GM19351 (cell line): Measurements from ENCODE around the gene BRIP1.
"Not testable (repeated sequence)": the region's sequence is repeated elsewhere in the genome, so short reads cannot be mapped to it uniquely, and the experiment has no call there.

Experiments
- ATAC-seq: cut with Tn5 transposase; IDR thresholded peaks from one replicate; pipeline ENCODE4 v1.9.1; 2021; ENCODE audit warnings: mild to moderate bottlenecking, moderate library complexity; ENCODE audit not compliant: unreplicated experiment

Gene BRIP1

GRCh38 chr17:61805399-61805798 is 57.9 kb downstream of the BRIP1 start:
- ATAC-seq: no peak

GRCh38 chr17:61803796-61804195 is 59.5 kb downstream of the BRIP1 start:
- no peak for ATAC-seq

- no peak for ATAC-seq
Measured at GRCh38 chr17:61803216-61803615, 60.1 kb downstream of the BRIP1 start.

DNA sequence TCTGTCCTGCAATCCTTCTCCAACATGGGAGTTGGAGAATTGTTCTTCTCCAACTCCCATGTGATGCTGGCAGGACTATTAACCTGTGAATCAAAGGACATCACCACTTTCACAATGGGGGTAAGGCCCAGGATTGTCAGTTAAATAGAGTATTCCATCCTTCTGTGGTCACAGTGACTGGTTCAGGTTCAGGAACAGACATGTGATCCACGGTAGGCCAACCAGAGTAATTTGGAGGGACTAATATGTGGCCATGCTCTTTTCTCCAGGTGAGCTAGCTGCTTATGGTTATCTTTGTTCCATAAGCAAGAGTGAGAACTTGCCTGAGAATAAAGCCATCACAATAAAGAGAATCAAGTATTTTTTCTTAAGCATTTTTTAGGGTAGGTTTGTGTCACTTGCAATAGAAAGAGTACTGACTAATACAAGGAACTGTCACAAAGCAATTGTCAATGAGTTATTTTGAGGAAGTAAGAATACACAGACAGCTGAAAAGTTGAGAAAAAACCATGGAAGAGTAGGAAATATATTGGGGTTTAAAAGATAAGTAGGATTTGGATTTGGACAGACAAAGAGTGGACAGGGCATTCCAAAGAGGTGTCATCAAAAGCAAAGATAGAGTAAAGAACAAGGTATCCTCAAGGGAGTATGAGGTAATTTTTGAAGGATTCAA is 63.4 kb downstream of the BRIP1 start:
- no peak for ATAC-seq

DNA sequence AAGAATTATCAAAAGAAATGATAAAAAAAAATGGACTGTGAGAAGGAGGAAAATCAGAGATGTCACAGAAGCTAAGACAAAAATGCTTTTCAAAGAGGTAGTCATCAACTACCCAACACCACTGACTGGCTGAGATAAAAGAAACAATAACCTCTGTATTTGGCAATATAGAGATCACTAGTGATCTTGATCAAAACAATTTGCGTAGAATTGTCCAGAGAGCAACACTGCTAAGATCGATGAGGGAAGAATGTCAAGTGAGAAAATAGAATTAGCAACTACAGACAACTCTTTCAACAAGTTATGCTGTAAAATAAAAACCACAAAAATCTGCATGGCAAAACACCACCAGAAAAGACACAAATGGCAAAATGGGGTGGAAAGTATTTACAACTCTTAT is 66.0 kb downstream of the BRIP1 start:
- ATAC-seq: no peak

DNA sequence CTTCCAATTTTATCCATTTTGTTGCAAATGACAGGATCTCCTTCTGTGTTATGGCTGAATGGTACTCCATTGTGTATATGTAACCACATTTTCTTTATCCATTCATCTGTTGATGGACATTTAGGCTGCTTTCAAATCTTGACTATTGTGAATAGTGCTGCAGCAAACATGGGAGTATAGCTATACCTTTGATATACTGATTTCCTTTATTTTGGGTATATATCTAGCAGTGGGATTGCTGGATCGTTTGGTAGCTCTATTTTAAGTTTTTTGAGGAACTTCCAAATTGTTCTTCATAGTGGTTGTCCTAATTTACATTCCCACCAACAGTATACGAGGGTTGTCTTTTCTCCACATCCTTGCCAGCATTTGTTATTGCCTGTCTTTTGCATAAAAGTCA is 67.8 kb downstream of the BRIP1 start:
- ATAC-seq: no peak

GRCh38 chr17:61794792-61795191 is 68.5 kb downstream of the BRIP1 start:
- ATAC-seq: no peak

GRCh38 chr17:61794242-61794641 is 69.1 kb downstream of the BRIP1 start:
- no peak for ATAC-seq

DNA sequence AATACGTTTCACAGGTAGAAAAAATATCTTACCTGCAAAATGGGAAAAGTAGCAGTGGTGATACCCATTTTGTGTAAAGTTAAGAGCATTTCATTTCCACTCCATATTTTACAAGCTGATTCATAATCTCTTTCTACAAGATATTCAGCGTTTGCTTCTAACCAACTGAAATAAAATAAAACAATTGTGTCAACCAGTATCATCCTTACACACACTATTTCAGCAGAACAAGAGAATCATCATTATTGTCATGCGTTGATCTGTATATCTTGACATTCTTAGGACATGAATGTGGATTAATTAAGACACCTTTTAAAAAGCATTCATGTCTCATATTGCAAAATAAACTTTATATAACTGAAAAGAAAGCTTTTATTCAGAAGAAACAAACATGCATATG is 69.8 kb downstream of the BRIP1 start:
- no peak for ATAC-seq

GRCh38 chr17:61789872-61790271 is 73.5 kb downstream of the BRIP1 start:
- no peak for ATAC-seq

GRCh38 chr17:61786088-61786487 is 77.2 kb downstream of the BRIP1 start:
- no peak for ATAC-seq

DNA sequence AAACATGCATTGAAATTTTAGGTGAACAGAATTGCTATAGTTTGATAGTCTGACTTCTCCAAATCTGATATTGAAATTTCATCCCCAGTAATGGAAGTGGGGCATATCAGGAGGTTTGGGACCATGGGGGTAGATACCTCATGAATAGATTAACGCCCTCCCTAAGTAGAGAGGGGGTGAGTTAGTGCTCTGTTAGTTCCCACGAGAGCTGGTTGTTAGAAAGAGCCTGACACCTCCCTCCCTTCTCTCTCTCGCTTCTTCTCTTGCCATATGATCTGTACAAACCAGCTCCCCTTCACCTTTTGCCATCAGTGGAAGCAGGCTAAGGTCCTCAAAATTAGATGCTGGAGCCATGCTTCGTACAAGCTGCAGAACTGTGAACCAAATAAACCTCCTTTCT is 78.8 kb downstream of the BRIP1 start:
- ATAC-seq: peak; percentile 42

DNA sequence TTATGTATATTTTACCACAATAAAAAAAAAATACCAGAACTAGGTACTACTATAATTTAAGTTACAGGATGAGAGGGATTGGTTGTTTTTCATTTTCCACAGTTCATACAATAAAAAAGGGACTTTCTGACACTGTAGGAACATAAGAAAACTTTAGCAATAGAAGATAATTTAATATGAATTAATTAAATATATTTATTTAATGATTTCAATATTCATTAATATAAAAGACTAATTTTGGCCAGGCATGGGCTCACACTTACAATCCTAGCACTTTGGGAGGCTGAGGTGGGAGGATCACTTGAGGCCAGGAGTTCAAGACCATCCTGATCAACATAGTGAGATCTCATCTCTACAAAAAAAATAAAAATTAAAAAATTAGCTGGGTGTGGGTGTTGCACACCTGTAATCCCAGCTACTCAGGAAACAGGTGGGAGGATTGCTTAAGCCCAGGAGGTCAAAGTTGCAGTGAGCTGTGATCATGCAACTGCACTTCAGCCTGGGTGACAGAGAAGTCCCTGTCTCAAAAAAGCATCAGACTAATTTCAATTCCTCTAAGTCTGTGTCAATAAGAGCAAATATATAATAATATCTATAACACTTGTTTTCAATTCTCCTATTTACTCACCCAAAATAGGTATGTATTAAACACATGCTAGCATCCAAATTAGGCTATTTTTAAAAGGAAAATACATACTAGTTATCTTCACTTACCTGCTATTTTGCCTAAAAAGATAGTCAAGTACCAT is 79.6 kb downstream of the BRIP1 start:
- ATAC-seq: peak; percentile 65

DNA sequence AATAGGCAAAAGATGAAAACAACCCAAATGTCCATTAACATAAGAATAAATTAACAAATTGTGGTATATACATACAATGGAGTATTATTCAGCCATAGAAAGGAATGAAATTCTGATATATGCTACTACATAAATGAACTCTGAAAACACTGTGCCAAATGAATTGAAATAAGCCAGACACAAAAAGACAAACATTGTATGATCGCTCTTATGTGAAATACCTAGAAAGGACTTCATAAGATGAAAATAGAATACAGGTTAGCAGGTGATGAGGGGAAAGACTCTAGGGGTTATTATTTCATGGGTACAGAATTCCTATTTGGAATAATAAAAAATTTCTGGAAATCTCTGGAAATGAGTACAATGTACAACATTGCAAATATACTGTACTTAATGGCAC is 80.2 kb downstream of the BRIP1 start:
- ATAC-seq: no peak

DNA sequence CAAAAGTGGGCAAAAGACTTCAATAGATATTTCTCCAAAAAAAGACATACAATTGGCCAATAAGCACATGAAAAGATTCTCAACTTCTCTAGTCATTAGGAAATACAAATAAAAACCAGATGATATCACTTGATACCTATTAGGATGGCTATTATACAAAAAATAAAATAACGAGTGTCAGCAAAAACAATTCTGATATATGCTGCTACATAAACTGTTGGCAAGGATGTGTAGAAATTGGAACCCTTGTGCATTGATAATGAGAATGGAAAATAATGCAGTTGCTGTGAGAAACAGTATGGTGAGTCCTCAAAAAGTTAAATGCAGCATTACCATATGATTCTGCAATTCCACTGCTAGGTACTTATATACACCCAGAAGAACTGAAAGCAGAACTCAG is 80.6 kb downstream of the BRIP1 start:
- no peak for ATAC-seq

- no peak for ATAC-seq
Measured at GRCh38 chr17:61775364-61775763, 88.0 kb downstream of the BRIP1 start.

- ATAC-seq: no peak
Measured at GRCh38 chr17:61774724-61775123, 88.6 kb downstream of the BRIP1 start.

DNA sequence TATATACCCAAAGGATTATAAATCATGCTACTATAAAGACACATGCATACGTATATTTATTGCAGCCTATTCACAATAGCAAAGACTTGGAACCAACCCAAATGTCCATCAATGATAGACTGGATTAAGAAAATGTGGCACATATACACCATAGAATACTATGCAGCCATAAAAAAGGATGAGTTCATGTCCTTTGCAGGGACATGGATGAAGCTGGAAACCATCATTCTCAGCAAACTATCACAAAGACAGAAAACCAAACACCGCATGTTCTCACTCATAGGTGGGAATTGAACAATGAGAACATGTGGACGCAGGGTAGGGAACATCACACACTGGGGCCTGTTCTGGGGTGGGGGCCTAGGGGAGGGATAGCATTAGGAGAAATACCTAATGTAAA is 89.2 kb downstream of the BRIP1 start:
- not testable (repeated sequence) for ATAC-seq

GRCh38 chr17:61770752-61771533 is 92.4 kb downstream of the BRIP1 start:
- ATAC-seq: no peak

GRCh38 chr17:61770043-61770442 is 93.3 kb downstream of the BRIP1 start:
- no peak for ATAC-seq

DNA sequence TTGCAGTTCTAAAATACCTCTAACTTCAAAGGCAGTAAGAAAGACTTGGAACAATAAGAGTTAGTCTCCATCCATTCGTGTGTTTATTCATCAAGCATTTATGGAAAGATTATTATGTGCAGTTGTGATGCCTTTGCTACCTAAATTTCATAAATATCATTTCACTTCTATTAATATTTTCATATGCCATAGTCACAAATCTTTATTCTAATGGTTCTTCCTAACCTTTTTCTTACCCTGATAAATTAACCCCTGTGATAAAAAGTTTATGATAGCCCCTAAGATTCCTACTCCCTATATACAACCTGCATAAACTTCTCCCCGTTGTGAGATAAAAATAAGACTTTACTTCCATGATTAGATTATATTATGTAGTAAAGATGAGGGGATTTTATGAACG is 94.9 kb downstream of the BRIP1 start:
- ATAC-seq: no peak

GRCh38 chr17:61766520-61766919 is 96.8 kb downstream of the BRIP1 start:
- no peak for ATAC-seq
